ENCODE results near the gene GTF2E1.

The GTF2E1 gene

GRCh38 chr3:120801484-120801883, 58.9 kb downstream of the GTF2E1 start:
- no peak for DNase-seq

GRCh38 chr3:120802916-120803315, 60.4 kb downstream of the GTF2E1 start:
- DNase-seq = no peak

GRCh38 chr3:120816728-120817127, 74.2 kb downstream of the GTF2E1 start:
- DNase-seq = no peak

- no peak for DNase-seq
These were observed 78.2 kb downstream of the GTF2E1 start for GRCh38 chr3:120820748-120821147.

GRCh38 chr3:120821426-120821825, 78.9 kb downstream of the GTF2E1 start:
- no peak for DNase-seq

- DNase-seq = no peak
These were observed 80.6 kb downstream of the GTF2E1 start for GRCh38 chr3:120823156-120823555.

- DNase-seq = no peak
These were observed 82.1 kb downstream of the GTF2E1 start for GRCh38 chr3:120824613-120825012.

GRCh38 chr3:120828796-120829195, 86.3 kb downstream of the GTF2E1 start:
- no peak for DNase-seq

GRCh38 chr3:120831066-120831465, 88.5 kb downstream of the GTF2E1 start:
- DNase-seq = no peak

Measured in hematopoietic multipotent progenitor cell treated with erythropoietin and hydrocortisone succinate and interleukin-3 and kit ligand, for 8 days (in vitro differentiated cells).